ENCODE data around the gene RAB7A. TPM values are rescaled to one million over a fixed set of nuclear protein-coding genes. Genes with fewer than 3 reads are reported as not detected.

RAB7A gene
- total RNA-seq, 4 donors from 2014 or later = 120 to 154 (median 133) TPM

DNA sequence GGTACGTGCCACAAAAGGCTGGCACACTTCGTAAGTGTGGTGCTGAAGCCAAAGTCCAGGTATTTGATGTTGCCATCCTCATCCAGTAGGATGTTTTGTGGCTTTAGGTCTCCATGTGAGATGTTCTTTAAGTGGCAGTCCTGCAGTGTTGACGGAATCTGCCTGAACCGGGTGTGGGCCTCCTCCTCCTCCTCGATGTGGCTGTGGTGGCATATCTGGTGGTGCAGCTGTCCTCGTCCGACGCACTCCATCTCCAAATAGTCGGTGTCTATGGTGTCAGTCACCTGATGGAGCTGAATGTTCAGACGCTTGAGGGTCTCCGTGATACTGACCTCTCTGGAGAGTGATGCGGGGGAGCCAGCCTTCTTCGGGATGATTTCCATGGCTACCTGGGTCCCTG, 123.0 kb downstream of the RAB7A start:
- Histone ChIP-seq H3K4me1 (peaks cover 12% of the 10 kb centered on the region), H3K27ac (no peak overlapping the region), H3K27me3 (no peaks in the 10 kb centered on the region), H3K36me3 (no peaks in the 10 kb centered on the region), H3K9me3 (no peaks in the 10 kb centered on the region), H3K4me3 (no peak overlapping the region)
- no peak for DNase-seq (ENCODE audit: low spot score in 2 of 2)
- TF ChIP-seq EP300 (IDR thresholded peaks at IDR 0.05) = no peak
- TF ChIP-seq, protein P1, sequence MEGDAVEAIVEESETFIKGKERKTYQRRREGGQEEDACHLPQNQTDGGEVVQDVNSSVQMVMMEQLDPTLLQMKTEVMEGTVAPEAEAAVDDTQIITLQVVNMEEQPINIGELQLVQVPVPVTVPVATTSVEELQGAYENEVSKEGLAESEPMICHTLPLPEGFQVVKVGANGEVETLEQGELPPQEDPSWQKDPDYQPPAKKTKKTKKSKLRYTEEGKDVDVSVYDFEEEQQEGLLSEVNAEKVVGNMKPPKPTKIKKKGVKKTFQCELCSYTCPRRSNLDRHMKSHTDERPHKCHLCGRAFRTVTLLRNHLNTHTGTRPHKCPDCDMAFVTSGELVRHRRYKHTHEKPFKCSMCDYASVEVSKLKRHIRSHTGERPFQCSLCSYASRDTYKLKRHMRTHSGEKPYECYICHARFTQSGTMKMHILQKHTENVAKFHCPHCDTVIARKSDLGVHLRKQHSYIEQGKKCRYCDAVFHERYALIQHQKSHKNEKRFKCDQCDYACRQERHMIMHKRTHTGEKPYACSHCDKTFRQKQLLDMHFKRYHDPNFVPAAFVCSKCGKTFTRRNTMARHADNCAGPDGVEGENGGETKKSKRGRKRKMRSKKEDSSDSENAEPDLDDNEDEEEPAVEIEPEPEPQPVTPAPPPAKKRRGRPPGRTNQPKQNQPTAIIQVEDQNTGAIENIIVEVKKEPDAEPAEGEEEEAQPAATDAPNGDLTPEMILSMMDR (IDR thresholded peaks at IDR 0.05) = no peak
- TF ChIP-seq POLR2A (IDR thresholded peaks at IDR 0.05) = no peak
- TF ChIP-seq POLR2AphosphoS5 (IDR thresholded peaks at IDR 0.05) = no peak
- 92% methylated on average over 13 of the region's 13 CpGs for WGBS

DNA sequence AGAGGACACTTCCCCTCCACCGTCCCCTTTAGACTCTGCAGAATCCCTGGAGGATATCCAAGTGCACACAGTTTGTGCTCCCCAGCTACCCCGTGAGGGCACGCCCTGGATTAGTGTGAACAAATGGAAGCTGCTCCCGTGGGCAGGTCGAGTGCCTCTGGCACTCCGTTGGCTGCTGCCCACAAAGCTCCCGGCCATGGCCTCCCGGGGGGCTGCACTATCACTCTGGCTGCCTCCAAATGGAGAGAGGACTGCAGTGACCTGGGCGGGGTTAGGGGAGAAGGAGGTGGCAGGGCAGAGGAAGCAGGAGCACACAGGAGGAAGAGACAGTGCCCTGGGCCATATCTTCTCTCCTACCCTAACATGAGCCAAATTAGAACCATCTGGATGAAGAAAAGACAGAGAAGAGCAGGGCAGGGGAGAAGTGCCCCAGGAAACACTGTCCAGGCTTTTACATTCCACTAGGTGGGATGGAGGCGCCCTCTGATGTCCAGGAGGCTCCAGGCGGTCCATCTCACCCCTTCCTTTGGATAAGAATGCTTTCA, 124.0 kb downstream of the RAB7A start:
- Histone ChIP-seq H3K36me3 (no peaks in the 10 kb centered on the region), H3K9me3 (no peaks in the 10 kb centered on the region), H3K27me3 (no peaks in the 10 kb centered on the region), H3K27ac (no peak overlapping the region), H3K4me1 (peaks cover 12% of the 10 kb centered on the region), H3K4me3 (no peak overlapping the region)
- DNase-seq (ENCODE audit: low spot score in 2 of 2) = no peak
- 50% methylated on average over 2 of the region's 11 CpGs for WGBS
- TF ChIP-seq POLR2A (IDR thresholded peaks at IDR 0.05) (no peak), EP300 (IDR thresholded peaks at IDR 0.05) (no peak), POLR2AphosphoS5 (IDR thresholded peaks at IDR 0.05) (no peak)
- TF ChIP-seq, protein P1 (IDR thresholded peaks at IDR 0.05) = no peak

DNA sequence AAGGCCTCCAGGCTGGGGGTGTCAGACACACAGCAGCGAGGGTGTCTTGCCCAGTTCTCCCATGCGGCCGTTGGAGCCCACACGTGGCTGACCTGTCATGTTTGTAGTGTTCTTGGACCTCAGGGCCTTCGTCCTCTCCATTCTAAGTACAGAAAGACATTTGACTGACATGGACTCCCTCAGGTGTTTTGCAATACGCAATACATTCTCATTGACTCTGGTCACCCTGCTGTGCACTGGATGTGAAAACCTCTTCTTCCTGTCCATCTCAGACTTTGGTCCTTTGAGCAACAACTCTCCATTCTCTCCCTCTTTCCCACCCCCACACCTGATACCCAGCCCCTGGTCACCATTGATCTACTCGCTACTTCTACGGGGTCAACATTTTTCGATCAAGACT, 124.6 kb downstream of the RAB7A start:
- Histone ChIP-seq H3K4me1 (peaks cover 8% of the 10 kb centered on the region), H3K4me3 (no peak overlapping the region), H3K9me3 (no peaks in the 10 kb centered on the region), H3K27ac (no peak overlapping the region), H3K27me3 (no peaks in the 10 kb centered on the region), H3K36me3 (no peaks in the 10 kb centered on the region)
- WGBS = 87% methylated on average over 9 of the region's 9 CpGs
- no peak for DNase-seq (ENCODE audit: low spot score in 2 of 2)
- TF ChIP-seq EP300 (IDR thresholded peaks at IDR 0.05) (no peak), POLR2A (IDR thresholded peaks at IDR 0.05) (no peak), POLR2AphosphoS5 (IDR thresholded peaks at IDR 0.05) (no peak)
- TF ChIP-seq, protein P1 (IDR thresholded peaks at IDR 0.05) = no peak

DNA sequence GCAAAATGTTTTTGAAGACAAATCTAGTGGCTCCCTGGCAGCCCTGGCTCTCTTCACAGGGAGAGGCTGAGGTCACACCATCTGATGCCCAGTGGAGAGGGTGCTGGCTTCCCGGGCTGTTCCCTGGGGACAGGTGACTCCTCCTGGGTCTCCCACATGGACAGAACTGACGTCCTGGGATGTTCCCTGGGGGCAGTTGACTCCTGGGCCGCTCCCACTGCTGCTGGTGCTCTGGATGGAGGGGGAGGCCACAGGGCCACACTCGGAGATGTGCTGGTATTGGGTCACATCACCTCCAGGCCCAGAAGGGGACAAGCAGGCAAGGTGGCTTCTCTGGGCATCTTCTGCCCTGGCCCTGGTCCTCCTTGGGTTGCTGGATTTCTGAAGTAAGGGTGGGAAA, 125.6 kb downstream of the RAB7A start:
- H3K4me1 ChIP-seq = no peaks in the 10 kb centered on the region
- TF ChIP-seq POLR2AphosphoS5 (IDR thresholded peaks at IDR 0.05) (no peak), EP300 (IDR thresholded peaks at IDR 0.05) (no peak), POLR2A (IDR thresholded peaks at IDR 0.05) (no peak)
- TF ChIP-seq, protein P1 (IDR thresholded peaks at IDR 0.05) = no peak
- 52% methylated on average over 4 of the region's 4 CpGs for WGBS
- no peak for DNase-seq (ENCODE audit: low spot score in 2 of 2)
- H3K27me3 ChIP-seq = no peaks in the 10 kb centered on the region
- H3K4me3 ChIP-seq = no peak overlapping the region
- H3K36me3 ChIP-seq = no peaks in the 10 kb centered on the region
- H3K27ac ChIP-seq = no peak overlapping the region
- no peaks in the 10 kb centered on the region for H3K9me3 ChIP-seq

DNA sequence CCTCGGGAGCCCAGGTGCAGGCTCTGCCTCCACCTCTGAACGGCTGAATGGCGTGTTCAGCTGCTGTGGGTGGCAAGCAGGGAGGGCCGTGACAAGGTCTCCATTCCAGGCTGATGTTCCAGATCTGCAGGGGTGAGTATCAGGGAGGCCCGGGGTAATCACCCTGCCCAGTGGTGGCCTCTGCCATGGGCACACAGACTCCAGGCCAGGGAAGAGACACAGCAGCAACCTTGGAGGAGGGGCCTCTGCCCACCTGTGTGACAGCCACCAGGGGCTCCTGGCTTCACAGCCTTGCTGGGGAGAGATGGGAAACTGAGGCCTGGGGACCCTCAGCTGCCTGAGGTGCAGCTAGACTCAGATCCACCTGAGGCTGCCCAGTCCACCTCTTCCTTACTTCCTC, 127.8 kb downstream of the RAB7A start:
- Histone ChIP-seq H3K36me3 (no peaks in the 10 kb centered on the region), H3K4me3 (no peak overlapping the region), H3K4me1 (no peaks in the 10 kb centered on the region), H3K27ac (no peak overlapping the region), H3K9me3 (peaks cover 8% of the 10 kb centered on the region), H3K27me3 (no peaks in the 10 kb centered on the region)
- WGBS = 98% methylated on average over 5 of the region's 5 CpGs
- DNase-seq (ENCODE audit: low spot score in 2 of 2) = no peak
- no peak for TF ChIP-seq POLR2AphosphoS5 (IDR thresholded peaks at IDR 0.05)
- TF ChIP-seq EP300 (IDR thresholded peaks at IDR 0.05) = no peak
- TF ChIP-seq, protein P1 (IDR thresholded peaks at IDR 0.05) = no peak
- no peak for TF ChIP-seq POLR2A (IDR thresholded peaks at IDR 0.05)
